Thyroid gland (tissue), 4 donors: ENCODE measurements around the gene PDS5A. TPM values are rescaled to one million over a fixed set of nuclear protein-coding genes. Genes with fewer than 3 reads are reported as not detected.

Experiments
- DNase-seq, 2 donors: peaks; one replicate each; pipeline ENCODE4 v3.0.0-alpha.2; 2019
- H3K27ac ChIP-seq, 3 donors: fragments of 200-600 bp; sonication (generic); 1 replicate in 2 of 3; 2 replicates in 1 of 3; pipeline ENCODE4 v1.5.1; 2016 to 2019; ENCODE audit warnings: mild to moderate bottlenecking in 1 of 3, moderate library complexity in 1 of 3
- H3K27me3 ChIP-seq: fragments of 200-600 bp; sonication (generic); one replicate; pipeline ENCODE4 v1.5.1; 2019
- H3K36me3 ChIP-seq, 2 donors: fragments of 200-600 bp; sonication (generic); one replicate each; pipeline ENCODE4 v1.5.1; 2016 to 2019
- H3K4me1 ChIP-seq, 2 donors: fragments of 200-600 bp; sonication (generic); one replicate each; pipeline ENCODE4 v1.5.1; 2017 to 2019
- H3K4me3 ChIP-seq, 3 donors: fragments of 200-600 bp; sonication (generic); replicated peaks in 1 of 3; 1 replicate in 2 of 3; 2 replicates in 1 of 3; pipeline ENCODE4 v1.5.1; 2016; ENCODE audit warnings: mild to moderate bottlenecking in 1 of 3
- H3K9me3 ChIP-seq: fragments of 200-600 bp; sonication (generic); one replicate; pipeline ENCODE4 v1.5.1; 2017
- POLR2A ChIP-seq, 2 donors: fragments of 450-650 bp; IDR thresholded peaks; one replicate each; pipeline ENCODE4 v1.6.1; 2017; ENCODE audit warnings: antibody characterized with exemption in 2 of 2, mild to moderate bottlenecking in 2 of 2, moderate library complexity in 1 of 2
- WGBS, 2 donors: methylation state at CpG; one replicate each; pipeline ENCODE4 v1.1.5; 2017; 5-methylcytosine and 5-hydroxymethylcytosine counted together
- intact Hi-C: fragments of 100-400 bp; cut with DNase I; formaldehyde crosslinking; loops from one replicate; pipeline ENCODE4 v1.15.1; 2023
- total RNA-seq, 4 donors: library from RNA; depleted of rRNA; stranded (reverse); fragments of >200 nt; gene quantifications; one replicate each; pipeline ENCODE4 v1.2.3, GENCODE V29; 2016
- TF ChIP-seq, protein P1 (sequence below), 6 experiments: fragments of 200-600 bp in 3 of 6; fragments of 450-650 bp in 3 of 6; sonication (generic) in 3 of 6; IDR thresholded peaks; one replicate each; pipeline ENCODE4 v1.5.1; 2016 to 2019; ENCODE audit warnings: antibody characterized with exemption in 6 of 6, mild to moderate bottlenecking in 2 of 6, inconsistent platforms in 1 of 6, moderate library complexity in 1 of 6

Gene PDS5A
- total RNA-seq, 4 donors from 2014 or later: 92.3 to 133 (median 103) TPM

DNA sequence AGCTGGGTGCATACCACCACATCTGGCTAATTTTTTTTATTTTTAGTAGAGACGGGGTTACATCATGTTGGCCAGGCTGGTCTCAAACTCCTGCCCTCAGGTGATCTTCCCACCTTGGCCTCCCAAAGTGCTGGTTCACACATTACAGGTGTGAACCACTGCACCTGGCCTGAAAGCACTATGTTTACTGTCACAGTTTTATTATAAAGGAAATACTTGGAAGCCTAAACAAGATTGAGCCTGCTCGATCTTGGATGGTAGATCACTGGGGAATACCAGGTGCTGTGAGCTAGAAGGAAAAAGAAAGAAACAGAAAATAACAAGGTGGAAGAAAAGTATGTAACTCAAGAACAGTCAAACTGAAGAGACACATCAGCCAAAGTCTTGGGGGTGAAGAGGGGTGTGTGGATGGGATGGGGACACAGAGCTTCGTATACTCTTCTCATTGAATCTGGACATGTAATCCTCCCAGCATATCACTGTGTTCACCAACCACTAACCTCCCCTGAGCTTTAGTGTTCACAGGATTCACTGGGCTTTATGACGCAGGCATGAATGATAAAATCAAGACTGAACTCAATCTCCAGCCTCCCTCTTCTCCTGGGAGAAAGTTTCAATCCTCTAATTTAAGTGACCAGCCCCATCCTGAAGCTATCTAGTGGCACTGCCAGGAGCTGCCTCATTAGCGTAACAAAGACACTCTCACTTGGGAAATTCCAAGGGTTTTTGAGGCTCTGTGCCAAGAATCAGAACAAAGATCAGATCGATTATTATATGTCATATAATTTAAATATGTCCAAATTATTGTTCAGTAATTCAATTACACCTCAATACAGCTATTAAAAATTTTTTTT is 40.9 kb downstream of the PDS5A start:
- Histone ChIP-seq H3K9me3 (no peaks in the 10 kb centered on the region), H3K27me3 (no peaks in the 10 kb centered on the region), H3K27ac (no peak overlapping the region), H3K36me3 (no peaks in the 10 kb centered on the region), H3K4me1 (peaks cover 39 to 40% of the 10 kb centered on the region in 2 donors), H3K4me3 (no peak overlapping the region)
- WGBS, 2 donors: 88 to 93% methylated on average over 6 of the region's 6 CpGs
- TF ChIP-seq, protein P1, sequence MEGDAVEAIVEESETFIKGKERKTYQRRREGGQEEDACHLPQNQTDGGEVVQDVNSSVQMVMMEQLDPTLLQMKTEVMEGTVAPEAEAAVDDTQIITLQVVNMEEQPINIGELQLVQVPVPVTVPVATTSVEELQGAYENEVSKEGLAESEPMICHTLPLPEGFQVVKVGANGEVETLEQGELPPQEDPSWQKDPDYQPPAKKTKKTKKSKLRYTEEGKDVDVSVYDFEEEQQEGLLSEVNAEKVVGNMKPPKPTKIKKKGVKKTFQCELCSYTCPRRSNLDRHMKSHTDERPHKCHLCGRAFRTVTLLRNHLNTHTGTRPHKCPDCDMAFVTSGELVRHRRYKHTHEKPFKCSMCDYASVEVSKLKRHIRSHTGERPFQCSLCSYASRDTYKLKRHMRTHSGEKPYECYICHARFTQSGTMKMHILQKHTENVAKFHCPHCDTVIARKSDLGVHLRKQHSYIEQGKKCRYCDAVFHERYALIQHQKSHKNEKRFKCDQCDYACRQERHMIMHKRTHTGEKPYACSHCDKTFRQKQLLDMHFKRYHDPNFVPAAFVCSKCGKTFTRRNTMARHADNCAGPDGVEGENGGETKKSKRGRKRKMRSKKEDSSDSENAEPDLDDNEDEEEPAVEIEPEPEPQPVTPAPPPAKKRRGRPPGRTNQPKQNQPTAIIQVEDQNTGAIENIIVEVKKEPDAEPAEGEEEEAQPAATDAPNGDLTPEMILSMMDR (IDR thresholded peaks at IDR 0.05): no peak
- no peak for TF ChIP-seq POLR2A (IDR thresholded peaks at IDR 0.05)
- intact Hi-C loops: no loop called here
- no peak for DNase-seq

DNA sequence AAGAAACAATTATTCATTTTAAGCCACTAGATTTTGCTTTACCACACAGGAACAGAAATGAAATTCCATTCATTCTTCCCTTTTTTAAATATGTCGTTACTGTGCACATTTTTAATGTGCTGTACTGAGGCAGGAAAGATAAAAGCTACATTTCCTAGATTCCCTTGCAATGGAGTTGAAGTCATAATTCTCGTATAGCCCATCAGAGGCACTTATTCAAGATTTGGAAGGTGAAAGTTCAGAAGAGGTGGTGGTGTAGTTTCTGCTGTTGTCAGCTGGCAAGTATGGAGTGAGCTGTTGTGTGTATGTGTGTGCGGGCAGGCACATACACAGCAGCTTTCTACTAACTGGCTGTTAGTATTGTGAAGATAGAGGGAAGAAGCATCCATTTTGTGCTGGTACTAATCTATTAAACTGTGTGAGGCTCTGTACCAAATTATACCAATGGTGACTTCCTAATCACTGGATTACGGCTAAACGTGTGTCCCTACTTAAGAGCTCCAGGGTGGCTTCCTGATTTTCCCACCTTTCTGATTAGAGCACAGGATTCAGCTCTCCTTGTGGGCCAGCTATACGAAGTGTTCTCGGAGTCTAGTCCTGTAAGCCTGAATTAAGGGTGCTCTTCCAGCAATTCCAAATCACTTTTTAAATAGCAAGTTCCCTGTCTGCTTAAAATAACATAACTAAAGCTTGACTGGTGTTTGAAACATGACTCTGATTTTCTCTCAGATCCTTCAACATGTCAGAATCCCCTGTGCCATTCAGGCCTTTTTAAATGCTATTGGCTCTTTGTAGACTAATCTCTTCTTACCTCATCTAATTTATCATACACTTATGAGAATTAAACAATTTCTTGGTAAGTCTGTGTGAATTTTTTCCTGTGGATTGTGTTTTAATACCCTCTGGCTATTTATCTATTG is 43.8 kb downstream of the PDS5A start:
- intact Hi-C loops: no loop called here
- no peak overlapping the region for H3K4me3 ChIP-seq
- TF ChIP-seq, protein P1 (IDR thresholded peaks at IDR 0.05): no peak
- no peak for TF ChIP-seq POLR2A (IDR thresholded peaks at IDR 0.05)
- H3K36me3 ChIP-seq: no peaks in the 10 kb centered on the region
- H3K27me3 ChIP-seq: no peaks in the 10 kb centered on the region
- no peak for DNase-seq
- H3K4me1 ChIP-seq: peaks cover 30 to 36% of the 10 kb centered on the region in 2 donors
- no peaks in the 10 kb centered on the region for H3K9me3 ChIP-seq
- peak overlapping the region in 2 of 3 donors; percentile 5 to 8 for H3K27ac ChIP-seq
- WGBS, 2 donors: 44 to 46% methylated on average over 7 of the region's 7 CpGs

DNA sequence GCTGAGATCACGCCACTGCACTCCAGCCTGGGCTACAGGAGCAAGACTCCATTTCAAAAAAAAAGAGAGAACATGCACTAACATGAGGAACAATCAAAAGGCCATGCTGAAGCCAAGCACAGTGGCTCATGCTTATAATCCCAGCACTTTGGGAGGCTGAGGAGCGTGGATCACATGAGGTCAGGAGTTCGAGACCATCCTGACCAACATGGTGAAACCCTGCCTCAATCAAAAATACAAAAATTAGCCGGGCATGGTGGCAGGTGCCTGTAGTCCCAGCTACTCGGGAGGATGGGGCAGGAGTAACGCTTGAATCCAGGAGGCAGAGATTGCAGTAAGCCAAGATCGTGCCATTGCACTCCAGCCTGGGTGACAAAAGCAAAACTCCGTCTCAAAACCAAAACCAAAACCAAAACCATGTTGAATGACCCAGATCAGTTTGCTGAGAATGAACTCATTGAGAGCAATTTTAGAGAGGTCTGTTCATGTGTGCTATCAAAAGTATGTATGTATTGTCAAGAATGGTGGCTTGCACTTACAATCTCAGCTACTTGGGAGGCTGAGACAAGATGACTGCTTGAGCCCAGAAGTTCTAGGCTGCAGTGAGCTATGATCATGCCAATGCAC is 44.8 kb downstream of the PDS5A start:
- peaks cover 30 to 36% of the 10 kb centered on the region in 2 donors for H3K4me1 ChIP-seq
- no peaks in the 10 kb centered on the region for H3K27me3 ChIP-seq
- no peaks in the 10 kb centered on the region for H3K9me3 ChIP-seq
- no peak overlapping the region for H3K4me3 ChIP-seq
- WGBS, 2 donors: 87% methylated on average over 8 of the region's 8 CpGs
- TF ChIP-seq, protein P1 (IDR thresholded peaks at IDR 0.05): no peak
- TF ChIP-seq POLR2A (IDR thresholded peaks at IDR 0.05): no peak
- H3K27ac ChIP-seq: no peak overlapping the region
- H3K36me3 ChIP-seq: no peaks in the 10 kb centered on the region
- intact Hi-C loops: no loop called here
- no peak for DNase-seq

DNA sequence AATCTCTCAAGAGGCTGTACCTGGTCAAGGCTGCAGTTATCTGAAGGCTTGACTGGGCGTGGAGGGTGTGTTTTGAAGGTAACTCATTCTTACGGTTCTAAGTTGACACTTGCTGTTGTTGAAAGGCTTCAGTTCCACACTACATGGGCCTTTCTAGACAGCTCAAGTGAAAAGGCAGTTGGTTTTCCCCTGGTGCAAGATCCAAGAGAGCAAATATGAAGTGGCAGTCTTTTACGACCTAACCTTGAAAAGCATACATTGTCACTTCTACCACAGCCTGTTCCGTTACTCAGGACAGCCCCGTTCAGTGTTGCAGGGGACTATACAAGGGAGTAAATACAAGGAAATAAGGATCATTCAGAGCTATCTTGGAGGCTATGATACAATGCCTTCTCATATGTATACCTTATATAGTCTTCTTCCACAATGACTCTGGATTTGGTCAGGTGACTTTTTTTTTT is 46.2 kb downstream of the PDS5A start:
- no peaks in the 10 kb centered on the region for H3K27me3 ChIP-seq
- peaks cover 21 to 33% of the 10 kb centered on the region in 2 donors for H3K4me1 ChIP-seq
- peak overlapping the region in 2 of 3 donors; percentile 12 to 36 for H3K27ac ChIP-seq
- no peaks in the 10 kb centered on the region for H3K9me3 ChIP-seq
- H3K4me3 ChIP-seq: no peak overlapping the region
- intact Hi-C loops: no loop called here
- no peaks in the 10 kb centered on the region for H3K36me3 ChIP-seq
- TF ChIP-seq, protein P1 (IDR thresholded peaks at IDR 0.05): no peak
- no peak for TF ChIP-seq POLR2A (IDR thresholded peaks at IDR 0.05)
- peak; percentile 49 to 50 for DNase-seq
- WGBS, 2 donors: 53 to 65% methylated on average over 5 of the region's 5 CpGs
